K562 (cell line): ENCODE data around the gene ITPA. TPM values are rescaled to one million over a fixed set of nuclear protein-coding genes. Genes with fewer than 3 reads are reported as not detected.

Source experiments
- ARID2 ChIP-seq: fragments of 450-650 bp; IDR thresholded peaks from 2 replicates; pipeline ENCODE4 v1.6.1; 2017; ENCODE audit warnings: antibody characterized with exemption, mild to moderate bottlenecking
- ELF1 ChIP-seq: fragments of 200-800 bp; sonication (Bioruptor generic); IDR thresholded peaks from 2 replicates; pipeline ENCODE4 v1.6.1; 2016; ENCODE audit warnings: missing genetic modification characterization, missing compliant biosample characterization
- HDAC2 ChIP-seq: fragments of 450-650 bp; IDR thresholded peaks from 2 replicates; pipeline ENCODE4 v1.6.1; 2016; ENCODE audit warnings: mild to moderate bottlenecking
- KAT2B ChIP-seq: IDR thresholded peaks from one replicate; pipeline ENCODE4 v1.6.1; 2012; ENCODE audit warnings: low read depth, mild to moderate bottlenecking, control low read depth, inconsistent platforms, low read length, moderate library complexity
- MCM3 ChIP-seq: fragments of 450-650 bp; IDR thresholded peaks from 2 replicates; pipeline ENCODE4 v1.6.1; 2016
- MTF1 ChIP-seq: fragments of 250-450 bp; sonication (Bioruptor Pico); IDR thresholded peaks from 2 replicates; pipeline ENCODE4 v1.9.0; 2021; ENCODE audit warnings: moderate library complexity, mild to moderate bottlenecking, inconsistent platforms, borderline replicate concordance
- PHF8 ChIP-seq: fragments of 200-600 bp; sonication (generic); IDR thresholded peaks from 2 replicates; pipeline ENCODE4 v1.6.1; 2012; ENCODE audit warnings: mixed run types, mild to moderate bottlenecking, inconsistent platforms, low read length, moderate library complexity, borderline replicate concordance
- PTBP1 ChIP-seq: fragments of 200-400 bp; formaldehyde crosslinking; IDR thresholded peaks from 2 replicates; pipeline ENCODE4 v1.6.1; 2017; ENCODE audit warnings: low read depth, low read length
- RHOXF2B ChIP-seq: fragments of 250-450 bp; sonication (Bioruptor Pico); conservative IDR thresholded peaks from 2 replicates; pipeline ENCODE4 v1.5.1; 2021
- ZFP36 ChIP-seq: fragments of 150-350 bp; IDR thresholded peaks from 2 replicates; pipeline ENCODE4 v1.6.1; 2018; ENCODE audit warnings: low read length, low read depth; ENCODE audit not compliant: partially characterized antibody
- ZNF41 ChIP-seq: fragments of 250-450 bp; sonication (Bioruptor Pico); conservative IDR thresholded peaks from 2 replicates; pipeline ENCODE4 v1.4.0; 2020; ENCODE audit warnings: mild to moderate bottlenecking
- polyA plus RNA-seq, 8 experiments: library from polyadenylated mRNA; depleted of rRNA in 4 of 8; stranded (reverse) in 5 of 8; unstranded in 3 of 8; fragments of >200 nt; fragmentation: Nextera tagmentation in 2 of 8; fragmentation: Illumina TruSeq in 1 of 8; extraction: Ambion mirVana in 2 of 8; extraction: Trizol in 1 of 8; gene quantifications; 2 replicates each; pipeline versions ENCODE4 v1.2.1 to v1.2.3, GENCODE V29; 2011 to 2014; ENCODE audit warnings: inconsistent platforms in 1 of 8, missing spikeins in 1 of 8
- total RNA-seq, 7 experiments: library from RNA; depleted of rRNA in 6 of 7; stranded (reverse); fragments of >200 nt in 6 of 7; fragmentation: Illumina TruSeq in 2 of 7; extraction: Trizol in 2 of 7; gene quantifications; 2 replicates each; pipeline versions ENCODE4 v1.2.1 to v1.2.3, GENCODE V29; 2011 to 2021; ENCODE audit warnings: low replicate concordance in 1 of 7
- TF ChIP-seq, protein P1 (sequence below), 2 experiments: fragments of 450-650 bp; IDR thresholded peaks; 2 replicates each; pipeline ENCODE4 v1.6.1; 2016; ENCODE audit warnings: mild to moderate bottlenecking in 2 of 2, borderline replicate concordance in 1 of 2, low read depth in 1 of 2, moderate library complexity in 1 of 2
- TF ChIP-seq, protein P2 (sequence below): fragments of 250-450 bp; sonication (Bioruptor Pico); IDR thresholded peaks from 2 replicates; pipeline ENCODE4 v1.4.0; 2020; ENCODE audit warnings: borderline replicate concordance
- TF ChIP-seq, protein P3 (sequence below): sonication (generic); formaldehyde crosslinking; IDR thresholded peaks from 2 replicates; pipeline ENCODE4 v1.9.0; 2022; ENCODE audit warnings: mild to moderate bottlenecking, missing genetic modification reagents
- TF ChIP-seq, protein P4 (sequence below): sonication (generic); formaldehyde crosslinking; IDR thresholded peaks from 2 replicates; pipeline ENCODE4 v1.8.1; 2023; ENCODE audit warnings: mild to moderate bottlenecking, missing genetic modification reagents
- TF ChIP-seq, protein P5 (sequence below): fragments of 250-450 bp; sonication (Bioruptor Pico); IDR thresholded peaks from 2 replicates; pipeline ENCODE4 v1.5.0; 2021

Gene ITPA
- total and polyA plus RNA-seq, 9 of the 15 experiments (the other 6 are each of a cell fraction or from before 2014, with no cell fraction given), result 5.0 to 79.7 (median 36.7) TPM

DNA sequence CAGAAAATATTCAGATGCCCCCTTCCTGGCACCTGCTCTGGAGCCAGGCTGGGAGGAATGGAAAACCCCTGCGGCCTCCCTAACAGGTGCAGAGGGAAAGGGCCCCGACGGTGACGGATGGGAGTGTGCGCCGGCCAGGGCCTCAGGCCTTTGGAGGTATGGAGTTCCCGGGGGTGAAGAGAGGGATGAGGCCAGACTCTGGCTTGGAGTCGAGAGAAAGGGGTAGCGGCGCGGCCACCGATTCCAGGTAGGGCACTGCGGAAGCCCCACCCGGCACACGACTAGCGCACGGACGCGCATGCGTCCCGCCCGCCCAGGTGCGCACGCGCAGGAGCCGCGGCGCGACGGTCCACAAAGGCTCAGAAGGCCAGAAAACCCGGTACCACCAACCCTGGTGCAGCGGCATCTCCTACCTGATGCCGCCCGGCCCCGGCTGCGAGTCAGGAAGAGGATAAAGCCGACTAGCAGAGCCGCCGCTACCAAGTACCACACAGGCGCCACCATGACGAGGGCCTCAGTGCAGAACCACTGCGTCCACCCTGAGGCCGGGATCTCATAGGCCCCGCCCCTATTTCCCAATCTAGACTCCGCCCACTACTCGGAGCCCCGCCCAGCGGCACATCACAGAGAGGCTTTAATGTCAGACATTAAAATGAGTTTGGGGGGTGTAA lies 5.0 kb upstream of the ITPA start, which contains the start of gene DDRGK1 (continued):
- TF ChIP-seq, protein P1, sequence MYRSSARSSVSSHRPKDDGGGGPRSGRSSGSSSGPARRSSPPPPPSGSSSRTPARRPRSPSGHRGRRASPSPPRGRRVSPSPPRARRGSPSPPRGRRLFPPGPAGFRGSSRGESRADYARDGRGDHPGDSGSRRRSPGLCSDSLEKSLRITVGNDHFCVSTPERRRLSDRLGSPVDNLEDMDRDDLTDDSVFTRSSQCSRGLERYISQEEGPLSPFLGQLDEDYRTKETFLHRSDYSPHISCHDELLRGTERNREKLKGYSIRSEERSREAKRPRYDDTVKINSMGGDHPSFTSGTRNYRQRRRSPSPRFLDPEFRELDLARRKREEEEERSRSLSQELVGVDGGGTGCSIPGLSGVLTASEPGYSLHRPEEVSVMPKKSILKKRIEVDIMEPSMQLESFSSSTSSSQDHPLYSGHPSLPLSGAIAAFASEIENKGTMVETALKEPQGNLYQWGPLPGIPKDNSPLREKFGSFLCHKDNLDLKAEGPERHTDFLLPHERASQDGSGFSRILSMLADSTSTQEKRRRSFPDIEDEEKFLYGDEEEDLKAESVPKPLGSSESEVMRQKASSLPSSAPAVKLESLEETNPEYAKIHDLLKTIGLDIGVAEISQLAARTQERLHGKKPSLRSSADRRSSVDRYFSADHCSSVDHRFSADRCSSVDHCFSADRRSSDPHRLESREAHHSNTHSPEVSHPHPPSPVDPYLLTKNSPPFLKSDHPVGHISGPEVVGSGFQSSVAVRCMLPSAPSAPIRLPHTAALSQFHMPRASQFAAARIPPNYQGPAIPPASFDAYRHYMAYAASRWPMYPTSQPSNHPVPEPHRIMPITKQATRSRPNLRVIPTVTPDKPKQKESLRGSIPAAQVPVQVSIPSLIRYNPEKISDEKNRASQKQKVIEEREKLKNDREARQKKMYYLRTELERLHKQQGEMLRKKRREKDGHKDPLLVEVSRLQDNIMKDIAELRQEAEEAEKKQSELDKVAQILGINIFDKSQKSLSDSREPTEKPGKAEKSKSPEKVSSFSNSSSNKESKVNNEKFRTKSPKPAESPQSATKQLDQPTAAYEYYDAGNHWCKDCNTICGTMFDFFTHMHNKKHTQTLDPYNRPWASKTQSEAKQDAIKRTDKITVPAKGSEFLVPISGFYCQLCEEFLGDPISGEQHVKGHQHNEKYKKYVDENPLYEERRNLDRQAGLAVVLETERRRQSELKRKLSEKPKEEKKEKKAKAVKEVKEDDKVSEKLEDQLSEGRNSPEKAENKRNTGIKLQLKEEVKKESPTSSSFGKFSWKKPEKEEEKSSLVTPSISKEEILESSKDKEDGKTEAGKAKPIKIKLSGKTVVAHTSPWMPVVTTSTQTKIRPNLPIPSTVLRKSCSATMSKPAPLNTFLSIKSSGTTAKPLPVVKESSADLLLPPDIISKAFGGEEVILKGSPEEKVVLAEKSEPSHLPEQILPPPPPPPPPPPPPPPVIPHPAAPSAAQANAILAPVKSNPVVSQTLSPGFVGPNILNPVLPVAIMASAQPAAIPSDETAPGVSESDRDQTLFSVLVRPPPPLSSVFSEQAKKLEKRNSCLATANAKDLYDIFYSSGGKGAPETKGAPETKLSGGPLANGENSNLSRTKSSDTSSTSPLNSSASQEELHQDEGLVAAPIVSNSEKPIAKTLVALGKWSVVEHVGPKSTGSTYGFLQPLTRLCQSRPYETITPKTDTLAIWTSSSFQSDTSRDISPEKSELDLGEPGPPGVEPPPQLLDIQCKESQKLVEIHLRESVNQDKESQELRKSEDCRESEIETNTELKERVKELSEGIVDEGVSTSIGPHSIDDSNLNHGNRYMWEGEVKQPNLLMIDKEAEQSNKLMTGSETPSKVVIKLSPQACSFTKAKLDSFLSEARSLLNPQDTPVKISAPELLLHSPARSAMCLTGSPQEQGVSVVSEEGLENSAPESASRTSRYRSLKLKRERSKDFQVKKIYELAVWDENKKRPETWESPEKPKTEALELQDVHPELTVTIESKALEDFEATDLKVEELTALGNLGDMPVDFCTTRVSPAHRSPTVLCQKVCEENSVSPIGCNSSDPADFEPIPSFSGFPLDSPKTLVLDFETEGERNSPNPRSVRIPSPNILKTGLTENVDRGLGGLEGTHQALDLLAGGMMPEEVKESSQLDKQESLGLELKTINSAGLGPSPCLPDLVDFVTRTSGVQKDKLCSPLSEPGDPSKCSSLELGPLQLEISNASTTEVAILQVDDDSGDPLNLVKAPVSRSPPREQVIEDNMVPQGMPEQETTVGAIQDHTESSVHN (IDR thresholded peaks at IDR 0.05; ENCODE audit: borderline replicate concordance in 1 of 2, low read depth in 1 of 2), result no peak
- TF ChIP-seq RHOXF2B (CRISPR knock-in tag) (no peak), KAT2B (no peak), HDAC2 (no peak), MCM3 (no peak), PTBP1 (no peak), PHF8 (peak; percentile 80), ZFP36 (no peak), MTF1 (CRISPR knock-in tag) (no peak), ARID2 (no peak), ELF1 (tag) (no peak), ZNF41 (CRISPR knock-in tag) (no peak)
- TF ChIP-seq, protein P2, sequence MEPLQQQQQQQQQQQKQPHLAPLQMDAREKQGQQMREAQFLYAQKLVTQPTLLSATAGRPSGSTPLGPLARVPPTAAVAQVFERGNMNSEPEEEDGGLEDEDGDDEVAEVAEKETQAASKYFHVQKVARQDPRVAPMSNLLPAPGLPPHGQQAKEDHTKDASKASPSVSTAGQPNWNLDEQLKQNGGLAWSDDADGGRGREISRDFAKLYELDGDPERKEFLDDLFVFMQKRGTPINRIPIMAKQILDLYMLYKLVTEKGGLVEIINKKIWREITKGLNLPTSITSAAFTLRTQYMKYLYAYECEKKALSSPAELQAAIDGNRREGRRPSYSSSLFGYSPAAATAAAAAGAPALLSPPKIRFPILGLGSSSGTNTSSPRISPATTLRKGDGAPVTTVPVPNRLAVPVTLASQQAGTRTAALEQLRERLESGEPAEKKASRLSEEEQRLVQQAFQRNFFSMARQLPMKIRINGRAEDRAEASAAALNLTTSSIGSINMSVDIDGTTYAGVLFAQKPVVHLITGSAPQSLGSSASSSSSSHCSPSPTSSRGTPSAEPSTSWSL (CRISPR knock-in tag), result no peak
- TF ChIP-seq, protein P3, sequence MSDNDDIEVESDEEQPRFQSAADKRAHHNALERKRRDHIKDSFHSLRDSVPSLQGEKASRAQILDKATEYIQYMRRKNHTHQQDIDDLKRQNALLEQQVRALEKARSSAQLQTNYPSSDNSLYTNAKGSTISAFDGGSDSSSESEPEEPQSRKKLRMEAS (CRISPR knock-in tag), result peak; percentile 24; the same call in 1 of the 2 replicates
- TF ChIP-seq, protein P4, sequence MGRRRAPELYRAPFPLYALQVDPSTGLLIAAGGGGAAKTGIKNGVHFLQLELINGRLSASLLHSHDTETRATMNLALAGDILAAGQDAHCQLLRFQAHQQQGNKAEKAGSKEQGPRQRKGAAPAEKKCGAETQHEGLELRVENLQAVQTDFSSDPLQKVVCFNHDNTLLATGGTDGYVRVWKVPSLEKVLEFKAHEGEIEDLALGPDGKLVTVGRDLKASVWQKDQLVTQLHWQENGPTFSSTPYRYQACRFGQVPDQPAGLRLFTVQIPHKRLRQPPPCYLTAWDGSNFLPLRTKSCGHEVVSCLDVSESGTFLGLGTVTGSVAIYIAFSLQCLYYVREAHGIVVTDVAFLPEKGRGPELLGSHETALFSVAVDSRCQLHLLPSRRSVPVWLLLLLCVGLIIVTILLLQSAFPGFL (CRISPR knock-in tag), result no peak
- TF ChIP-seq, protein P5, sequence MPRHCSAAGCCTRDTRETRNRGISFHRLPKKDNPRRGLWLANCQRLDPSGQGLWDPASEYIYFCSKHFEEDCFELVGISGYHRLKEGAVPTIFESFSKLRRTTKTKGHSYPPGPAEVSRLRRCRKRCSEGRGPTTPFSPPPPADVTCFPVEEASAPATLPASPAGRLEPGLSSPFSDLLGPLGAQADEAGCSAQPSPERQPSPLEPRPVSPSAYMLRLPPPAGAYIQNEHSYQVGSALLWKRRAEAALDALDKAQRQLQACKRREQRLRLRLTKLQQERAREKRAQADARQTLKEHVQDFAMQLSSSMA (CRISPR knock-in tag), result no peak
